Myometrial cell (primary cell): ENCODE data around the gene RGS6. TPM values are rescaled to one million over a fixed set of nuclear protein-coding genes. Genes with fewer than 3 reads are reported as not detected.

Source experiments
- total RNA-seq: library from RNA; depleted of rRNA; stranded (reverse); fragments of >200 nt; gene quantifications from 2 replicates; pipeline ENCODE4 v1.2.3, GENCODE V29; 2015

Gene RGS6
- not detected in 2 replicates for total RNA-seq

DNA sequence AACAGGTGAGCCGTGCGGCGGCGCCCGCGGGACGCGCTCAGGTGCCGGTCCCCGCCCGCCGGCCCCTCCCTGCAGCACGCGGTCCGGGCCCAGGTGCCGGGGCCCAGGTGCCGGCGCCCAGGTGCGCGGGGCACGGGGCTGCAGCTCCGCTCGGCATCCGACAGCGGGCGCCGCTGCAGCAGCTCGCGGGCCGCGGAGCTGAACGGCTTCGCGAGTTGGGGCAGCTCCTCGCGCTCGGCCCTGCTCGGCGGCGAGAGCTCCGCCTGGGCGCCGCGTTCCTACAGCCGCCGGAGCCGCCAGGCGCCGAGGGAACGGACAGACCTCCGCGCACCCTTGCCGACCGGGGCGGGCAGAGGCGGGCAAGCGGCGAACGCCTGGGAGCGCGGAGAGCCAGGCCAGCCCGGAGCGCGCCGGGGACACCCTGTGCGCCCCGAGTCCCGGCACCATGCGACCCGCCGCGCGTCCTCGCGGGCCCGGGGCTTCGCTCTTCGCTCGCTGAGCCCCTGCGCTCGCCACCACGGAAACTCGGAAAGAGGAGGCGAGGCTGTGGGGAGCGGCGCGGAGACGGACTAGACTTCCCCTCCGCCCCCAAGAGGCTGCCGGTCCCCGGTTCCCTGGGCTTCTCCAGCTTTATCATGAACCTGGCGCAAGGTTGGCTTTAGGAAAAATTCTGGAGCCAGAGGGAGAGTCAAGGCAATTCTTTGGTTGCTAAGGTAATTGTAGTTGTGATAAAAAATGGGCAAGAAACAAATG lies at the start of gene RGS6:
TSS of gene RGS6 (plus strand) at position 201 of the 753 bp plus-strand sequence.

